Stimulated activated CD4-positive, alpha-beta T cell treated with anti-CD3 and anti-CD28 coated beads, Interleukin-12 subunit alpha, Interleukin-12 subunit beta, amount 100 ng/mL, for 48 hours (primary cell): ENCODE results near the gene CABCOCO1.
"Not testable (repeated sequence)": the region's sequence is repeated elsewhere in the genome, so short reads cannot be mapped to it uniquely, and the experiment has no call there.

Experiments used
- DNase-seq, 3 donors: peaks; one replicate each; pipeline ENCODE4 v3.0.0-alpha.2; 2020; ENCODE audit warnings: low read depth in 2 of 3, low spot score in 1 of 3

Gene CABCOCO1

GRCh38 chr10:61712105-61712504 is 49.4 kb downstream of the CABCOCO1 start:
- DNase-seq: not testable (repeated sequence)

- DNase-seq: not testable (repeated sequence)
Measured at GRCh38 chr10:61719475-61719874, 56.7 kb downstream of the CABCOCO1 start.

- DNase-seq: no peak
Measured at GRCh38 chr10:61719906-61720305, 57.2 kb downstream of the CABCOCO1 start.

- DNase-seq: no peak
Measured at GRCh38 chr10:61721431-61721830, 58.7 kb downstream of the CABCOCO1 start.

GRCh38 chr10:61725221-61725620 is 62.5 kb downstream of the CABCOCO1 start:
- DNase-seq: not testable (repeated sequence)

GRCh38 chr10:61729596-61729995 is 66.9 kb downstream of the CABCOCO1 start:
- no peak for DNase-seq

GRCh38 chr10:61730671-61731070 is 67.9 kb downstream of the CABCOCO1 start:
- DNase-seq: no peak

- DNase-seq: no peak
Measured at GRCh38 chr10:61731638-61732037, 68.9 kb downstream of the CABCOCO1 start.

GRCh38 chr10:61732629-61733278 is 70.0 kb downstream of the CABCOCO1 start:
- no peak for DNase-seq

- peak in 1 of 3 donors; percentile 28 for DNase-seq
Measured at GRCh38 chr10:61733358-61733940, 70.7 kb downstream of the CABCOCO1 start.

GRCh38 chr10:61735882-61736281 is 73.2 kb downstream of the CABCOCO1 start:
- DNase-seq: no peak

- DNase-seq: not testable (repeated sequence)
Measured at GRCh38 chr10:61737455-61737854, 74.7 kb downstream of the CABCOCO1 start.

GRCh38 chr10:61742812-61743211 is 80.1 kb downstream of the CABCOCO1 start:
- no peak for DNase-seq

GRCh38 chr10:61744469-61744868 is 81.7 kb downstream of the CABCOCO1 start:
- DNase-seq: no peak

- DNase-seq: no peak
Measured at GRCh38 chr10:61746377-61746776, 83.6 kb downstream of the CABCOCO1 start.

GRCh38 chr10:61747307-61747706 is 84.6 kb downstream of the CABCOCO1 start:
- DNase-seq: no peak

GRCh38 chr10:61749291-61749690 is 86.6 kb downstream of the CABCOCO1 start:
- DNase-seq: no peak

- DNase-seq: peak; percentile 59 to 69 (median 63)
Measured at GRCh38 chr10:61750943-61751471, 88.3 kb downstream of the CABCOCO1 start.

- DNase-seq: no peak
Measured at GRCh38 chr10:61751599-61751998, 88.9 kb downstream of the CABCOCO1 start.

GRCh38 chr10:61752111-61753011 is 89.6 kb downstream of the CABCOCO1 start:
- DNase-seq: no peak

- no peak for DNase-seq
Measured at GRCh38 chr10:61753453-61753852, 90.7 kb downstream of the CABCOCO1 start.
